Measurements from ENCODE around the gene CRYZ. TPM values are rescaled to one million over a fixed set of nuclear protein-coding genes. Genes with fewer than 3 reads are reported as not detected.
A peak's percentile ranks its signal among the peaks of the same experiment; 100 is the strongest.

CRYZ gene
- total and polyA plus RNA-seq, 10 of the 15 experiments (the other 5 are each of a cell fraction or from before 2014, with no cell fraction given): 53.4 to 194 (median 79.8) TPM

GRCh38 chr1:74763807-74764206, 31.0 kb upstream of the CRYZ start:
- peaks cover 0 to 8% of the 10 kb centered on the region in 2 experiments; a peak in 1 of 4 replicates for H3K36me3 ChIP-seq (ENCODE audit: control insufficient read depth in 2 of 2, insufficient read depth in 2 of 2, low read length in 1 of 2)
- intact Hi-C loops (cut with micrococcal nuclease; ENCODE audit: unreplicated experiment): no loop called here
- H3K4me1 ChIP-seq (ENCODE audit: control insufficient read depth, insufficient read depth, low read length): no peaks in the 10 kb centered on the region
- no peak overlapping the region for H3K4me3 ChIP-seq
- H2AFZ ChIP-seq (ENCODE audit: control insufficient read depth, low read depth, low read length): no peak overlapping the region
- ATAC-seq (no peak), FAIRE-seq (no peak), DNase-seq (ENCODE audit: low read depth, low spot score) (no peak)
- ChIA-PET POLR2A (no interaction called here), RAD21 (ENCODE audit: unreplicated experiment) (interaction anchor here (2.4 kb wide), 1 partner anchor 29 kb away, joined by 7 read pairs; no protein-coding TSS in a partner anchor), CTCF (interaction anchor here (2.0 kb wide), 1 partner anchor 8 kb away, joined by 12 read pairs; no protein-coding TSS in a partner anchor), SMC1A (ENCODE audit: uncharacterized antibody, unreplicated experiment) (interaction anchor here (1.1 to 2.1 kb wide), 3 partner anchors 15 to 30 kb away, joined by 3 to 14 read pairs (median 6); no protein-coding TSS in a partner anchor)
- in situ Hi-C loops (cut with MboI): no loop called here
- H3K9me3 ChIP-seq (replicated peaks; ENCODE audit: control insufficient read depth, insufficient read depth, low read length): no peaks in the 10 kb centered on the region
- no peak overlapping the region for H3K9ac ChIP-seq (ENCODE audit: control insufficient read depth, insufficient read depth, low read length)
- no peak overlapping the region for H3K27ac ChIP-seq (ENCODE audit: control insufficient read depth, insufficient read depth)
- H3K79me2 ChIP-seq (ENCODE audit: control insufficient read depth, insufficient read depth, low read length): no peaks in the 10 kb centered on the region
- WGBS (ENCODE audit: insufficient coverage, insufficient replicate concordance, low lambda C conversion rate, missing lambda C conversion rate): 15% methylated on average over 4 of the region's 4 CpGs
- TSS peak; percentile 40 for BruUV-seq (replicated peaks)
- H3K4me2 ChIP-seq (ENCODE audit: control insufficient read depth, insufficient read depth): no peak overlapping the region
- TF ChIP-seq ZNF217 (IDR thresholded peaks at IDR 0.05): no peak
- no peak for TF ChIP-seq HDGF (IDR thresholded peaks at IDR 0.05)
- TF ChIP-seq ZNF384 (IDR thresholded peaks at IDR 0.05; ENCODE audit: borderline replicate concordance, low read depth, low read length): no peak
- no peak for TF ChIP-seq ATF2 (IDR thresholded peaks at IDR 0.05; ENCODE audit: low read length)
- TF ChIP-seq BHLHE40 (IDR thresholded peaks at IDR 0.05; ENCODE audit: borderline replicate concordance in 1 of 2, low read depth in 2 of 2, low read length in 1 of 2): no peak
- no peak for TF ChIP-seq CHD1 (IDR thresholded peaks at IDR 0.05; ENCODE audit: low read depth, low read length)
- TF ChIP-seq ZZZ3 (IDR thresholded peaks at IDR 0.05; ENCODE audit: control insufficient read depth, insufficient read length, low read depth): no peak
- TF ChIP-seq, protein P1, sequence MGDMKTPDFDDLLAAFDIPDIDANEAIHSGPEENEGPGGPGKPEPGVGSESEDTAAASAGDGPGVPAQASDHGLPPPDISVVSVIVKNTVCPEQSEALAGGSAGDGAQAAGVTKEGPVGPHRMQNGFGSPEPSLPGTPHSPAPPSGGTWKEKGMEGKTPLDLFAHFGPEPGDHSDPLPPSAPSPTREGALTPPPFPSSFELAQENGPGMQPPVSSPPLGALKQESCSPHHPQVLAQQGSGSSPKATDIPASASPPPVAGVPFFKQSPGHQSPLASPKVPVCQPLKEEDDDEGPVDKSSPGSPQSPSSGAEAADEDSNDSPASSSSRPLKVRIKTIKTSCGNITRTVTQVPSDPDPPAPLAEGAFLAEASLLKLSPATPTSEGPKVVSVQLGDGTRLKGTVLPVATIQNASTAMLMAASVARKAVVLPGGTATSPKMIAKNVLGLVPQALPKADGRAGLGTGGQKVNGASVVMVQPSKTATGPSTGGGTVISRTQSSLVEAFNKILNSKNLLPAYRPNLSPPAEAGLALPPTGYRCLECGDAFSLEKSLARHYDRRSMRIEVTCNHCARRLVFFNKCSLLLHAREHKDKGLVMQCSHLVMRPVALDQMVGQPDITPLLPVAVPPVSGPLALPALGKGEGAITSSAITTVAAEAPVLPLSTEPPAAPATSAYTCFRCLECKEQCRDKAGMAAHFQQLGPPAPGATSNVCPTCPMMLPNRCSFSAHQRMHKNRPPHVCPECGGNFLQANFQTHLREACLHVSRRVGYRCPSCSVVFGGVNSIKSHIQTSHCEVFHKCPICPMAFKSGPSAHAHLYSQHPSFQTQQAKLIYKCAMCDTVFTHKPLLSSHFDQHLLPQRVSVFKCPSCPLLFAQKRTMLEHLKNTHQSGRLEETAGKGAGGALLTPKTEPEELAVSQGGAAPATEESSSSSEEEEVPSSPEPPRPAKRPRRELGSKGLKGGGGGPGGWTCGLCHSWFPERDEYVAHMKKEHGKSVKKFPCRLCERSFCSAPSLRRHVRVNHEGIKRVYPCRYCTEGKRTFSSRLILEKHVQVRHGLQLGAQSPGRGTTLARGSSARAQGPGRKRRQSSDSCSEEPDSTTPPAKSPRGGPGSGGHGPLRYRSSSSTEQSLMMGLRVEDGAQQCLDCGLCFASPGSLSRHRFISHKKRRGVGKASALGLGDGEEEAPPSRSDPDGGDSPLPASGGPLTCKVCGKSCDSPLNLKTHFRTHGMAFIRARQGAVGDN (IDR thresholded peaks at IDR 0.05): no peak
- TF ChIP-seq MTA2 (IDR thresholded peaks at IDR 0.05; ENCODE audit: low read depth): no peak
- no peak; the same call in 1 of the 2 replicates for TF ChIP-seq TCF7 (IDR thresholded peaks at IDR 0.05; ENCODE audit: borderline replicate concordance)
- TF ChIP-seq SPI1 (IDR thresholded peaks at IDR 0.05; ENCODE audit: borderline replicate concordance, insufficient read depth, low read depth, low read length): no peak
- TF ChIP-seq KAT2A (conservative IDR thresholded peaks at IDR 0.05; ENCODE audit: control insufficient read depth, low read depth, low read length): no peak
- TF ChIP-seq SIX5 (IDR thresholded peaks at IDR 0.05; ENCODE audit: low read depth, low read length, severe bottlenecking): no peak
- TF ChIP-seq RELB (IDR thresholded peaks at IDR 0.05; ENCODE audit: low read depth): no peak
- H3K27me3 ChIP-seq (replicated peaks in 1 of 2; ENCODE audit: control insufficient read depth in 2 of 2, insufficient read depth in 2 of 2, low read length in 1 of 2): no peaks in the 10 kb centered on the region
- no peaks in the 10 kb centered on the region for H4K20me1 ChIP-seq (ENCODE audit: control insufficient read depth, insufficient read depth)

All from GM12878 (cell line).